Stimulated activated CD8-positive, alpha-beta memory T cell treated with anti-CD3 and anti-CD28 coated beads, Interleukin-15, amount 100 ng/mL, for 24 hours (primary cell): ENCODE measurements around the gene FAM83G.
"Not testable (repeated sequence)": the region's sequence is repeated elsewhere in the genome, so short reads cannot be mapped to it uniquely, and the experiment has no call there.

Source experiments
- DNase-seq: peaks from one replicate; pipeline ENCODE4 v3.0.0-alpha.2; 2020; ENCODE audit warnings: low read depth

Gene FAM83G

GRCh38 chr17:19022747-19023146 is 18.2 kb upstream of the FAM83G start:
- DNase-seq: no peak

- no peak for DNase-seq
Measured at GRCh38 chr17:19022128-19022527, 17.6 kb upstream of the FAM83G start.

- peak; percentile 32 for DNase-seq
Measured at GRCh38 chr17:19021622-19022083, 17.1 kb upstream of the FAM83G start.

- DNase-seq: not testable (repeated sequence)
Measured at GRCh38 chr17:19021011-19021621, 16.6 kb upstream of the FAM83G start.

- DNase-seq: no peak
Measured at GRCh38 chr17:19020016-19020415, 15.5 kb upstream of the FAM83G start.

GRCh38 chr17:19019041-19019941 is 14.7 kb upstream of the FAM83G start:
- no peak for DNase-seq

GRCh38 chr17:19018600-19018950 is 14.0 kb upstream of the FAM83G start:
- no peak for DNase-seq

- DNase-seq: no peak
Measured at GRCh38 chr17:19017804-19018599, 13.4 kb upstream of the FAM83G start.

- no peak for DNase-seq
Measured at GRCh38 chr17:19017401-19017800, 12.8 kb upstream of the FAM83G start.

- no peak for DNase-seq
Measured at GRCh38 chr17:19016881-19017280, 12.3 kb upstream of the FAM83G start.

- DNase-seq: no peak
Measured at GRCh38 chr17:19016297-19016696, 11.7 kb upstream of the FAM83G start.

- no peak for DNase-seq
Measured at GRCh38 chr17:19015428-19015827, 10.9 kb upstream of the FAM83G start.

GRCh38 chr17:19014628-19015215 is 10.2 kb upstream of the FAM83G start:
- no peak for DNase-seq

GRCh38 chr17:19013806-19014627 is 9.5 kb upstream of the FAM83G start:
- DNase-seq: no peak

GRCh38 chr17:19013226-19013625 is 8.7 kb upstream of the FAM83G start:
- DNase-seq: no peak

GRCh38 chr17:19012171-19013080 is 7.9 kb upstream of the FAM83G start:
- DNase-seq: no peak

GRCh38 chr17:19011581-19011980 is 7.0 kb upstream of the FAM83G start:
- no peak for DNase-seq

GRCh38 chr17:19010729-19011505 is 6.4 kb upstream of the FAM83G start:
- no peak for DNase-seq

- DNase-seq: no peak
Measured at GRCh38 chr17:19009970-19010369, 5.4 kb upstream of the FAM83G start.

GRCh38 chr17:19006698-19007097 is 2.1 kb upstream of the FAM83G start:
- DNase-seq: no peak
